PFSK-1 (cell line): ENCODE data around the gene SLC25A39.

ENCODE experiments used
- FOXP2 ChIP-seq: optimal IDR thresholded peaks from 2 replicates; pipeline ENCODE3; 2011; ENCODE audit warnings: borderline replicate concordance, control low read depth, inconsistent platforms; ENCODE audit not compliant: insufficient read depth; ENCODE audit errors: extremely low read length, extremely low read depth
- POLR2AphosphoS5 ChIP-seq: IDR thresholded peaks from 2 replicates; pipeline ENCODE4 v1.6.1; 2012; ENCODE audit warnings: low read depth, mild to moderate bottlenecking, control low read depth, low read length, moderate library complexity
- REST ChIP-seq, 2 experiments: IDR thresholded peaks; 2 replicates each; pipeline versions ENCODE4 v1.6.1 to v1.8.0; 2011 to 2012; ENCODE audit warnings: low read depth in 2 of 2, low read length in 2 of 2, control low read depth in 1 of 2, inconsistent platforms in 1 of 2, mild to moderate bottlenecking in 1 of 2, moderate library complexity in 1 of 2; ENCODE audit not compliant: insufficient read depth in 1 of 2
- SIN3A ChIP-seq: IDR thresholded peaks from 2 replicates; pipeline ENCODE4 v1.6.1; 2012; ENCODE audit warnings: mild to moderate bottlenecking, low read length, moderate library complexity, borderline replicate concordance; ENCODE audit not compliant: insufficient read depth
- TAF1 ChIP-seq: IDR thresholded peaks from 2 replicates; pipeline ENCODE4 v1.6.1; 2012; ENCODE audit warnings: low read length, control low read depth, borderline replicate concordance; ENCODE audit not compliant: insufficient read depth

The SLC25A39 gene

GRCh38 chr17:44359458-44360143 lies 35.0 kb upstream of the SLC25A39 start:
- no peak for TF ChIP-seq POLR2AphosphoS5
- no peak for TF ChIP-seq TAF1
- no peak for TF ChIP-seq FOXP2
- TF ChIP-seq REST (IDR thresholded peaks at IDR 0.05; ENCODE audit: insufficient read depth in 1 of 2, low read depth in 2 of 2, low read length in 2 of 2), result no peak
- no peak for TF ChIP-seq SIN3A

- TF ChIP-seq TAF1 (no peak), FOXP2 (no peak), SIN3A (no peak), REST (IDR thresholded peaks at IDR 0.05; ENCODE audit: insufficient read depth in 1 of 2, low read depth in 2 of 2, low read length in 2 of 2) (no peak), POLR2AphosphoS5 (no peak)
Measured at GRCh38 chr17:44359006-44359405, 34.4 kb upstream of the SLC25A39 start.

- TF ChIP-seq SIN3A (no peak), REST (IDR thresholded peaks at IDR 0.05; ENCODE audit: insufficient read depth in 1 of 2, low read depth in 2 of 2, low read length in 2 of 2) (no peak), FOXP2 (no peak), POLR2AphosphoS5 (no peak), TAF1 (no peak)
Measured at GRCh38 chr17:44358066-44358465, 33.4 kb upstream of the SLC25A39 start.

- TF ChIP-seq TAF1 (no peak), FOXP2 (no peak), POLR2AphosphoS5 (no peak), REST (IDR thresholded peaks at IDR 0.05; ENCODE audit: insufficient read depth in 1 of 2, low read depth in 2 of 2, low read length in 2 of 2) (no peak), SIN3A (no peak)
Measured at GRCh38 chr17:44356241-44356640, 31.6 kb upstream of the SLC25A39 start.
